HG03103 (cell line): ENCODE data around the gene MACROD2.

Experiments used
- ATAC-seq: cut with Tn5 transposase; IDR thresholded peaks from one replicate; pipeline ENCODE4 v1.9.1; 2021; ENCODE audit warnings: low read depth; ENCODE audit not compliant: unreplicated experiment

The MACROD2 gene

GRCh38 chr20:15637950-15638754 lies 1642.8 kb downstream of the MACROD2 start:
- no peak for ATAC-seq

- no peak for ATAC-seq
Observed at GRCh38 chr20:15638816-15639215, 1643.5 kb downstream of the MACROD2 start.

GRCh38 chr20:15639839-15640238 lies 1644.5 kb downstream of the MACROD2 start:
- no peak for ATAC-seq

GRCh38 chr20:15642109-15642508 lies 1646.8 kb downstream of the MACROD2 start:
- ATAC-seq, result no peak

- no peak for ATAC-seq
Observed at GRCh38 chr20:15642676-15643075, 1647.4 kb downstream of the MACROD2 start.

GRCh38 chr20:15643713-15644112 lies 1648.4 kb downstream of the MACROD2 start:
- ATAC-seq, result no peak

GRCh38 chr20:15645816-15646215 lies 1650.5 kb downstream of the MACROD2 start:
- ATAC-seq, result no peak

DNA sequence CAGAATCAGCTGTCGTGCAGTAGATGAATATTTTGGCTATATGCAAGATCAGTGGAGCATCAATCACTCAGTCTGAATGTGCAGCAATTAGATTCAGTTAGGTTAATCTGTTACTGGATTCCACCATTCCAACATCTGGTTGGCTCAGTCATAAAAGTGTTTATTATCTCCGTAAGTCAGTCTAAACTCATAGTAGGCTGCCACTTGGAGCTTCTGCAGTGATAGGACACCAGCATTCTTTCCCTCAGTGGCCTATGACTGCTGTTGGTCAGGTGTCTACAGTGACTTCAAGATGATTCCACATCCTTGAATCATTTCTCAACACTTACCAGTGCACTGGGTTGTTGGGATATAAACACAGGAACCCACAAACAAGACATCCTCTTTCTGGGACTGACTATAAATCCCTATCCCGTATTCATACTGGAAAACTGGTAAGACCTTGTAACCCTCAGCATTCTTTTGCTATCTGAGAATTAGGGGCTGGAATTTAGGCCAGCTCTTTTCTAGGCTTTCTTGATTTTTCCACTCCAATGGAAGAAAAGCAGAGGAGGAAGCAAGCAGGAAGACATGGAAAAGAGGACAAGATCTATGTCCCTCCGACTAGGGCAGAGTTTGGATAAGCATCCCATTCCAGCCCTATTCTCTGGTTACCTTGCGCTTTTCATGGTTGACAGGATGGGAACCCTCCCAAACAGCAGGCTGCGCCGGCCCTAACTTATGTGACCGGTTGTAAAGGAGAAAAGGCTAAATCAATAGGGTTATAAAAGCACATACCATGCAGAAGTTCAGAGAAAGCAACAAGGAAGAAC lies 1658.3 kb downstream of the MACROD2 start:
- ATAC-seq, result no peak

DNA sequence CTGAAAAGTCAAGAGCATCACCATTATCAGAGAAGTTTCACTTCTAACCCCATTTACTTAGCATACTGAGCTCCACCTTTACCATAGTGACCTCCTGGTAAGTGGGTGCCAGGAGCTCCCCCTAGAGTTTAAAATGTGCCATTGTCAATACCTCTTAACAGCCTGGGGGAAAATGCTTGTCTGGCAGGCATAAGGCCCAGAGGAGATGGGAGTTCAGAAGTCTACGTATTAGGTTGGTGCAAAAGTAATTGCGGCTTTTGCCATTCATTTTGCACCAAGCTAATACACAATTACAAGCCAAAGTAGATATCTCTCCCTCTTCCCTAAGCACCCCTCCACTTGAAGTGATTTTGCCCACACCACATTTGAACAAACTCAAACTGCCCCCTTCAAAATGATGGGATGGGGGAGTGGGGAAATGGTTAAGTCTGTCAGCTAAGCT lies 1658.9 kb downstream of the MACROD2 start:
- peak; percentile 100 for ATAC-seq

DNA sequence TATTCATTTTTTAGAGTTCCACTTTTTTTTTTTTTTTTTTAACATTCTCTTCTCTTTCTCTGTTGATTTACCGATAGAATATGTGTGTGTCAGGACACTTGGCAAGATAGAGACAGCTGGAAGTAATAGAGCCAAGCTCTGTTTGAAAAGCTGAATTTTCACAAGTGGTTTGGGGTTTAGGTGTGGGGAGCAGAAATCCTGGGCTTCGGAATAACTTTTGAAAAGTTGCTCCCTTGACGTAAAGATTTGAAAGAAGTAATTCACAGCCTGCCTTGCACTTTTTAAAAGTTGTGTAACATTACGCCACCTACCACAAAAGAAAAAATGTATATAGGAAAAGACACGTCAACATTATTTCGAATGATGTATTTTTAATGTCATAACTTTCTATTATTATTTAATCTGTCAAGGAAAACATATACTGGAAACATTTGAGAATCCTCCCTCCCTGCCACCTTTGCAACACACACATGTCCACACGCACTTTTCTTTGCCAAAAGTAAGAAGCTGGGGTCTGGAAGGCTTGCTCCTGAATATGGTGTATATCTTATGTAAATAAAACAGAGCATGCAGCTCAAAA lies 1660.1 kb downstream of the MACROD2 start:
- no peak for ATAC-seq

GRCh38 chr20:15656124-15656523 lies 1660.8 kb downstream of the MACROD2 start:
- ATAC-seq, result no peak

GRCh38 chr20:15658295-15658694 lies 1663.0 kb downstream of the MACROD2 start:
- ATAC-seq, result no peak

- ATAC-seq, result no peak
Observed at GRCh38 chr20:15673206-15673605, 1677.9 kb downstream of the MACROD2 start.

GRCh38 chr20:15674253-15675060 lies 1679.1 kb downstream of the MACROD2 start:
- ATAC-seq, result no peak

GRCh38 chr20:15675061-15675514 lies 1679.8 kb downstream of the MACROD2 start:
- no peak for ATAC-seq

- ATAC-seq, result no peak
Observed at GRCh38 chr20:15675813-15676484, 1680.6 kb downstream of the MACROD2 start.

DNA sequence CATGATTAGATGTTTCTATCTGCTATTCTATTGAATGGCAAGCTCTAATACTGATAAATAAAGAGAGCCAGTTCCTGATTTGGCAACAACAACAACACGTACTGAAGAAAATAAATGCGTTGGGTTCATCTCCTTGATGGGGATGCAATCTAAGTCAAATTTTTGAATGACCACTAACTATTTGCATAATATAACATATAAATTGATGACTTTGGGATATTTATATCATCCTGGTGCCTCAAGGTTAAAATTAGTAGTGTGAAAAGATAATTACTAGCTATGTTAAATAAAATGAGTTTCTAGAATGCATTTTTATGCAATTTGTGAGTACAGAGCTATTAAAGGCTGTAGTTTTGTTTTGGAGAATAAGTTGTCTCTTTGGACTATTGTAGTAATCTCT lies 1681.5 kb downstream of the MACROD2 start:
- no peak for ATAC-seq

DNA sequence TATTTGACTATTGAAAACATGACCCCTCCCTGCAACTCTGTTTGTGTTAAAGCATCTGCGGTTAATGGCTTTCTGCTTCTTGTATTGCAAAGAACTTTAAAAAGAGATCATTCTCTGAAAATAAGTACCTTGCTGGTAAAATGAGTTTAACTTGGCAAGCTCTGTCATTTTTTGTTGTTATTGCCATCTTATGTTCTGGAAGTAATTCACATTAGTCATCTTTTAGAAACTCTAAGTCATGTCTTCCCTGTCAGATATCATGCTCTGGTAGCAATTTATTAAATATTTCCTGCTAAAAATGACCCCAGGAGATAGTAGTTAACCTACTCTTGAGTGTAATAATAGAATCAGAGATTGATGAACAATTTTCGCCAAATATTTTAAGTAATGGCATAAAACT lies 1687.4 kb downstream of the MACROD2 start:
- no peak for ATAC-seq

- ATAC-seq, result no peak
Observed at GRCh38 chr20:15692570-15692969, 1697.3 kb downstream of the MACROD2 start.
